Stimulated activated CD4-positive, alpha-beta T cell treated with anti-CD3 and anti-CD28 coated beads, Interleukin-2, amount 100 ng/mL, for 48 hours (primary cell): ENCODE measurements around the gene MMP28.

ENCODE experiments used
- DNase-seq, 2 donors: peaks; one replicate each; pipeline ENCODE4 v3.0.0-alpha.2; 2020

MMP28 gene

GRCh38 chr17:35742496-35742895, 52.9 kb downstream of the MMP28 start:
- no peak for DNase-seq

- no peak for DNase-seq
These were observed 54.2 kb downstream of the MMP28 start for GRCh38 chr17:35740997-35741931.

GRCh38 chr17:35740216-35740615, 55.2 kb downstream of the MMP28 start:
- DNase-seq, result no peak

GRCh38 chr17:35738519-35739133, 56.8 kb downstream of the MMP28 start:
- no peak for DNase-seq

GRCh38 chr17:35736236-35736635, 59.2 kb downstream of the MMP28 start:
- DNase-seq, result no peak

GRCh38 chr17:35735036-35735805, 60.2 kb downstream of the MMP28 start:
- DNase-seq, result no peak

- DNase-seq, result no peak
These were observed 61.0 kb downstream of the MMP28 start for GRCh38 chr17:35734396-35734795.

- DNase-seq, result no peak
These were observed 62.1 kb downstream of the MMP28 start for GRCh38 chr17:35733366-35733765.

- no peak for DNase-seq
These were observed 62.7 kb downstream of the MMP28 start for GRCh38 chr17:35732806-35733136.

GRCh38 chr17:35731917-35732805, 63.3 kb downstream of the MMP28 start:
- no peak for DNase-seq

- DNase-seq, result peak; percentile 31 to 47
These were observed 64.1 kb downstream of the MMP28 start, which contains the start of gene RASL10B for GRCh38 chr17:35731239-35731916. Gene RASL10B (plus strand): TSS chr17:35731639. CDS start chr17:35735185, 3,546 bp downstream.

- no peak for DNase-seq
These were observed 64.9 kb downstream of the MMP28 start for GRCh38 chr17:35730400-35731005.

GRCh38 chr17:35729405-35729833, 66.0 kb downstream of the MMP28 start:
- no peak for DNase-seq

GRCh38 chr17:35728551-35728950, 66.9 kb downstream of the MMP28 start:
- no peak for DNase-seq

- DNase-seq, result no peak
These were observed 67.8 kb downstream of the MMP28 start for GRCh38 chr17:35727635-35728034.

- DNase-seq, result no peak
These were observed 68.4 kb downstream of the MMP28 start for GRCh38 chr17:35726953-35727460.

- DNase-seq, result no peak
These were observed 69.1 kb downstream of the MMP28 start for GRCh38 chr17:35726127-35726952.

- DNase-seq, result no peak
These were observed 69.7 kb downstream of the MMP28 start for GRCh38 chr17:35725802-35726126.

GRCh38 chr17:35725058-35725457, 70.4 kb downstream of the MMP28 start:
- DNase-seq, result no peak

GRCh38 chr17:35723735-35724134, 71.7 kb downstream of the MMP28 start:
- DNase-seq, result no peak
